Endodermal cell (in vitro differentiated cells): Measurements from ENCODE around the gene HECW1. TPM values are rescaled to one million over a fixed set of nuclear protein-coding genes. Genes with fewer than 3 reads are reported as not detected.

Source experiments
- DNase-seq: peaks from one replicate; pipeline ENCODE4 v3.0.0-alpha.2; 2017
- H3K27ac ChIP-seq: 2 replicates; pipeline ENCODE4 v1.5.1; 2013; ENCODE audit warnings: mild to moderate bottlenecking, low read depth, low read length, moderate library complexity
- H3K27me3 ChIP-seq: 2 replicates; pipeline ENCODE4 v1.6.1; 2013; ENCODE audit warnings: mild to moderate bottlenecking, low read length, moderate library complexity; ENCODE audit not compliant: insufficient read depth, control insufficient read depth, poor library complexity, severe bottlenecking
- H3K36me3 ChIP-seq: 2 replicates; pipeline ENCODE4 v1.7.0; 2013; ENCODE audit warnings: mild to moderate bottlenecking, low read length, moderate library complexity; ENCODE audit not compliant: control insufficient read depth, insufficient read depth
- H3K4me1 ChIP-seq: one replicate; pipeline ENCODE4 v1.7.0; 2013; ENCODE audit warnings: low read length; ENCODE audit not compliant: control insufficient read depth, insufficient read depth
- H3K4me3 ChIP-seq: 2 replicates; pipeline ENCODE4 v1.5.1; 2013; ENCODE audit warnings: mild to moderate bottlenecking, low read length, moderate library complexity
- H3K9ac ChIP-seq: 2 replicates; pipeline ENCODE4 v1.6.1; 2013; ENCODE audit warnings: mild to moderate bottlenecking, low read length, moderate library complexity; ENCODE audit not compliant: poor library complexity, severe bottlenecking; ENCODE audit errors: extremely low read depth
- H3K9me3 ChIP-seq: 2 replicates; pipeline ENCODE4 v1.6.1; 2013; ENCODE audit warnings: mild to moderate bottlenecking, low read length, moderate library complexity; ENCODE audit not compliant: control insufficient read depth
- H3K27ac Mint-ChIP-seq: 2 replicates; pipeline ENCODE4 v1.8.0; 2020; ENCODE audit warnings: mixed read lengths
- H3K27me3 Mint-ChIP-seq: 2 replicates; pipeline ENCODE4 v1.8.0; 2021; ENCODE audit warnings: mild to moderate bottlenecking, mixed read lengths; ENCODE audit not compliant: insufficient read depth
- H3K36me3 Mint-ChIP-seq: 2 replicates; pipeline ENCODE4 v1.8.0; 2020; ENCODE audit warnings: low read depth, mixed read lengths
- H3K4me1 Mint-ChIP-seq: 2 replicates; pipeline ENCODE4 v1.8.0; 2020; ENCODE audit warnings: mixed read lengths
- H3K4me3 Mint-ChIP-seq: 2 replicates; pipeline ENCODE4 v1.8.0; 2020; ENCODE audit warnings: mild to moderate bottlenecking, moderate library complexity, mixed read lengths
- H3K9me3 Mint-ChIP-seq: 2 replicates; pipeline ENCODE4 v1.8.0; 2020; ENCODE audit warnings: mild to moderate bottlenecking, mixed read lengths
- CTCF ChIP-seq: fragments of 200-600 bp; sonication (generic); conservative IDR thresholded peaks from 2 replicates; pipeline ENCODE4 v1.5.0; 2021; ENCODE audit warnings: antibody characterized with exemption, mild to moderate bottlenecking
- WGBS, 2 experiments: methylation state at CpG; one replicate each; pipeline versions ENCODE4 v1.1.5 to v1.1.7; 2013; ENCODE audit warnings: missing lambda C conversion rate in 2 of 2, mixed read lengths in 1 of 2; ENCODE audit not compliant: insufficient coverage in 1 of 2, insufficient read length in 1 of 2; 5-methylcytosine and 5-hydroxymethylcytosine counted together
- total RNA-seq, 2 donors: library from RNA; stranded (reverse); fragmentation: NEBNext Ultra II Directional in 1 of 2; extraction: Animal tissue kit (Norgen Biotek cat#: 25700) in 1 of 2; gene quantifications; 2 replicates in 1 of 2; 3 replicates in 1 of 2; pipeline ENCODE4 v1.2.1, GENCODE V29; 2021

HECW1 gene
- total RNA-seq, 2 donors from 2014 or later: 4.6 to 12.0 TPM

GRCh38 chr7:43522406-43523156, 410.1 kb downstream of the HECW1 start:
- no peaks in the 10 kb centered on the region for H3K36me3 Mint-ChIP-seq
- Histone ChIP-seq H3K27me3 (no peaks in the 10 kb centered on the region), H3K9me3 (peaks cover 8% of the 10 kb centered on the region), H3K27ac (no peak overlapping the region), H3K9ac (no peak overlapping the region), H3K36me3 (no peaks in the 10 kb centered on the region), H3K4me3 (no peak overlapping the region), H3K4me1 (no peaks in the 10 kb centered on the region)
- WGBS, 2 experiments: 87 to 88% methylated on average over 4 to 8 of the region's 8 CpGs
- peaks cover 2% of the 10 kb centered on the region for H3K9me3 Mint-ChIP-seq
- no peak overlapping the region for H3K4me3 Mint-ChIP-seq
- no peak overlapping the region for H3K27ac Mint-ChIP-seq
- H3K27me3 Mint-ChIP-seq: no peaks in the 10 kb centered on the region
- no peak for DNase-seq
- no peak for TF ChIP-seq CTCF
- H3K4me1 Mint-ChIP-seq: peaks cover 8% of the 10 kb centered on the region

- Mint-ChIP-seq H3K4me1 (peaks cover 22% of the 10 kb centered on the region), H3K4me3 (no peak overlapping the region), H3K9me3 (peaks cover 2% of the 10 kb centered on the region), H3K27ac (no peak overlapping the region), H3K36me3 (no peaks in the 10 kb centered on the region), H3K27me3 (no peaks in the 10 kb centered on the region)
- Histone ChIP-seq H3K9ac (no peak overlapping the region), H3K27ac (no peak overlapping the region), H3K4me1 (no peaks in the 10 kb centered on the region), H3K27me3 (no peaks in the 10 kb centered on the region), H3K9me3 (peaks cover 8% of the 10 kb centered on the region), H3K4me3 (no peak overlapping the region), H3K36me3 (no peaks in the 10 kb centered on the region)
- no peak for DNase-seq
- no peak for TF ChIP-seq CTCF
- WGBS, 2 experiments: 78 to 83% methylated on average over 5 to 10 of the region's 10 CpGs
These were observed 416.3 kb downstream of the HECW1 start for GRCh38 chr7:43528576-43529354.

GRCh38 chr7:43530553-43531410, 418.3 kb downstream of the HECW1 start:
- Mint-ChIP-seq H3K4me1 (peaks cover 18% of the 10 kb centered on the region), H3K27ac (no peak overlapping the region), H3K36me3 (no peaks in the 10 kb centered on the region), H3K9me3 (peaks cover 2% of the 10 kb centered on the region), H3K4me3 (no peak overlapping the region), H3K27me3 (no peaks in the 10 kb centered on the region)
- H3K4me1 ChIP-seq: no peaks in the 10 kb centered on the region
- H3K36me3 ChIP-seq: no peaks in the 10 kb centered on the region
- H3K9me3 ChIP-seq: peaks cover 8% of the 10 kb centered on the region
- WGBS, 2 experiments: 84 to 88% methylated on average over 4 to 6 of the region's 6 CpGs
- TF ChIP-seq CTCF: no peak
- no peak overlapping the region for H3K27ac ChIP-seq
- H3K4me3 ChIP-seq: no peak overlapping the region
- no peak for DNase-seq
- H3K27me3 ChIP-seq: no peaks in the 10 kb centered on the region
- no peak overlapping the region for H3K9ac ChIP-seq
